Ammon's horn (tissue), 1 donor: ENCODE results near the gene PEX7.
"Not testable (repeated sequence)": the region's sequence is repeated elsewhere in the genome, so short reads cannot be mapped to it uniquely, and the experiment has no call there.

Source experiments
- DNase-seq: peaks from one replicate; pipeline ENCODE4 v3.0.0-alpha.2; 2016; ENCODE audit warnings: low spot score

The PEX7 gene

GRCh38 chr6:136897071-136897470 is 74.7 kb downstream of the PEX7 start:
- no peak for DNase-seq

GRCh38 chr6:136901212-136901784 is 78.9 kb downstream of the PEX7 start:
- DNase-seq, result no peak

- DNase-seq, result not testable (repeated sequence)
Measured at GRCh38 chr6:136904477-136904876, 82.1 kb downstream of the PEX7 start.

- DNase-seq, result no peak
Measured at GRCh38 chr6:136914947-136915346, 92.6 kb downstream of the PEX7 start.

GRCh38 chr6:136918706-136919105 is 96.3 kb downstream of the PEX7 start:
- DNase-seq, result no peak

- no peak for DNase-seq
Measured at GRCh38 chr6:136920216-136920615, 97.8 kb downstream of the PEX7 start.

GRCh38 chr6:136920671-136921380 is 98.4 kb downstream of the PEX7 start:
- DNase-seq, result no peak

- no peak for DNase-seq
Measured at GRCh38 chr6:136921381-136921935, 99.1 kb downstream of the PEX7 start.

GRCh38 chr6:136921936-136922684 is 99.7 kb downstream of the PEX7 start, which contains the start of gene SLC35D3:
SLC35D3 (plus strand) TSS chr6:136922301; CDS start chr6:136922429, 128 bp downstream.
- DNase-seq, result no peak

- no peak for DNase-seq
Measured at GRCh38 chr6:136922685-136923006, 100.3 kb downstream of the PEX7 start.

- DNase-seq, result no peak
Measured at GRCh38 chr6:136923116-136923953, 100.9 kb downstream of the PEX7 start.

- no peak for DNase-seq
Measured at GRCh38 chr6:136923954-136924673, 101.7 kb downstream of the PEX7 start.

- no peak for DNase-seq
Measured at GRCh38 chr6:136926383-136926782, 104.0 kb downstream of the PEX7 start.

- DNase-seq, result no peak
Measured at GRCh38 chr6:136927292-136927691, 104.9 kb downstream of the PEX7 start.

- DNase-seq, result no peak
Measured at GRCh38 chr6:136930528-136930927, 108.1 kb downstream of the PEX7 start.

GRCh38 chr6:136932599-136932998 is 110.2 kb downstream of the PEX7 start:
- no peak for DNase-seq

- no peak for DNase-seq
Measured at GRCh38 chr6:136945072-136945471, 122.7 kb downstream of the PEX7 start.

- no peak for DNase-seq
Measured at GRCh38 chr6:136945711-136946121, 123.3 kb downstream of the PEX7 start.

- no peak for DNase-seq
Measured at GRCh38 chr6:136947037-136947436, 124.6 kb downstream of the PEX7 start.

- not testable (repeated sequence) for DNase-seq
Measured at GRCh38 chr6:136949957-136950356, 127.6 kb downstream of the PEX7 start.

GRCh38 chr6:136950436-136951126 is 128.2 kb downstream of the PEX7 start:
- DNase-seq, result no peak
